A673 (cell line): Measurements from ENCODE around the gene EIF3F.

Experiments
- CTCF ChIP-seq: fragments of 300-800, 200-600 bp; sonication (generic); conservative IDR thresholded peaks from 2 replicates; pipeline ENCODE4 v1.5.1; 2017; ENCODE audit warnings: low read depth, mild to moderate bottlenecking, antibody characterized with exemption, low read length, moderate library complexity, mixed read lengths
- EZH2 ChIP-seq: fragments of 200-600 bp; sonication (generic); IDR thresholded peaks from 2 replicates; pipeline ENCODE4 v1.6.1; 2017; ENCODE audit warnings: borderline replicate concordance, low read depth, mild to moderate bottlenecking, mixed read lengths, antibody characterized with exemption, low read length; ENCODE audit not compliant: poor library complexity, severe bottlenecking

GRCh38 chr11:7967097-7967496 lies 20.0 kb upstream of the EIF3F start:
- TF ChIP-seq CTCF (no peak), EZH2 (no peak)
